ENCODE results near the gene PASK.

PASK gene

GRCh38 chr2:241083091-241083415 lies 66.2 kb downstream of the PASK start:
- Histone ChIP-seq H3K4me1 (ENCODE audit: insufficient read depth, low read length) (no peaks in the 10 kb centered on the region), H2AFZ (ENCODE audit: low read depth, low read length) (no peak overlapping the region), H3K9me3 (ENCODE audit: low read length) (peaks cover 14% of the 10 kb centered on the region), H3K27me3 (ENCODE audit: insufficient read depth, low read length) (no peaks in the 10 kb centered on the region), H3K4me3 (ENCODE audit: low read length) (no peak overlapping the region), H3K36me3 (ENCODE audit: insufficient read depth, low read length) (peaks cover 19% of the 10 kb centered on the region)

DNA sequence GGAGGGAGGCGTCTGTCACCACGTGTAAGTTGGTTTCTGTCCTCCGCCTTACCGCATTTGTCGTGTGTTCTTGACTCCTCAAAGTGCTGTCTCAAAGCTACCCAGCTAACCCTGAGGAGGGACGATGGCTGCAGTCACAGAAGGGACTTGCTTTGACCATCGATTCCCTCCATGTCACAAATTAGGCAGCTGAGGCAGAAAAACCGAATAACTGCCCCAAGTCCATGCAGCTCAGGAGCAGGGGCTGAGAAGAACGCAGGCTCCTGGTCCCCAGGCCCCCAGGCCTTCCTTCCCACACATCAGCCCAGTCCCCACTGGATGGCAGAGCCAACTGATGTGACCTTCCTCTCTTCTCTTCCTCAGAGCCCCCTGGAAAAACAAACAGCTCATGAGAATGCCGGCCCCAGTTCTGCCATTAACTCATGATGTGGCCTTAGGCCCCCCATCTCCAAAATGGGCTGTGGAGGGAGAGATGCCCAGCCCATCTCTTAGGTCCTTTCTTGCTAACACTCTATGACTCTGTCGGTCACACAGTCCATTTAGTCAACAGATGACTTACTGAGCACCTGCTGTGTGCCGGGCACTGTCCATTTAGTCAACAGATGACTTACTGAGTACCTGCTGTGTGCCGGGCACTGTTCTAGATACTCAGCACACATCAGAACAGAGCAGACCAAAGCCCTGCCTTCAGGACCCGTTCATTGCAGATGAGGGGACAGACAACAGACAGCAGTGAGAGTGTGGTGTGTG lies 66.8 kb downstream of the PASK start:
- H3K36me3 ChIP-seq (ENCODE audit: insufficient read depth, low read length), result peaks cover 14% of the 10 kb centered on the region
- no peak overlapping the region for H2AFZ ChIP-seq (ENCODE audit: low read depth, low read length)
- no peaks in the 10 kb centered on the region for H3K4me1 ChIP-seq (ENCODE audit: insufficient read depth, low read length)
- H3K9me3 ChIP-seq (ENCODE audit: low read length), result peaks cover 11% of the 10 kb centered on the region
- H3K4me3 ChIP-seq (ENCODE audit: low read length), result no peak overlapping the region
- H3K27me3 ChIP-seq (ENCODE audit: insufficient read depth, low read length), result no peaks in the 10 kb centered on the region

DNA sequence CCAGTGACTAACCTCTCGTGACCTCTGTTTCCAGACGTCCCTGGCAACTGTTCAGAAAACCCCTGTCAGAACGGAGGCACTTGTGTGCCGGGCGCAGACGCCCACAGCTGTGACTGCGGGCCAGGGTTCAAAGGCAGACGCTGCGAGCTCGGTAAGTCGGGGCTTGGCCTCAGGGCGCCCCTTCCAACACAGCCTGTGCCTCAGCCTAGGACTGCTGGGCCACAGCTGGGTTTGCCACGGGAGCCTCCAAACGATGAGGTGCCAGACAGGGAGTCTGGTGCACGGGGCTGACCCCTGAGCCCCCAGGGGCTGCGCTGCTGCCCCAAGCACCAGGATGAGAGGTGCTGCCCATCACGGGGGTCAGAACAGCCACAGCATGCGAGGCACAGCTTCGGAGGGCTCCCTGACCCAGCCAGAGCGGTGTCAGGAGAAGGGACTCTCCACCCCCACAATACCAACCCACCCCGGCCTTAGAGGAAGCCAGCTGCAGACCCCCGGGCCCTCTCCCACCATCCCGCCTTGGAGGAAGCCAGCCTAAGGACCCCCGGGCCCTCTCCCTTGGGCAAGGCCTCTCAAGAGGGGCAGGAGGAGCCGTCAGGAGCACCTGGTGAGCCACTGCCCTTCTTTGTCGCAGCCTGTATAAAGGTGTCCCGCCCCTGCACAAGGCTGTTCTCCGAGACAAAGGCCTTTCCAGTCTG lies 67.5 kb downstream of the PASK start:
- Histone ChIP-seq H3K27me3 (ENCODE audit: insufficient read depth, low read length) (no peaks in the 10 kb centered on the region), H3K36me3 (ENCODE audit: insufficient read depth, low read length) (peaks cover 7% of the 10 kb centered on the region), H2AFZ (ENCODE audit: low read depth, low read length) (no peak overlapping the region), H3K9me3 (ENCODE audit: low read length) (peaks cover 6% of the 10 kb centered on the region), H3K4me1 (ENCODE audit: insufficient read depth, low read length) (no peaks in the 10 kb centered on the region), H3K4me3 (ENCODE audit: low read length) (no peak overlapping the region)

DNA sequence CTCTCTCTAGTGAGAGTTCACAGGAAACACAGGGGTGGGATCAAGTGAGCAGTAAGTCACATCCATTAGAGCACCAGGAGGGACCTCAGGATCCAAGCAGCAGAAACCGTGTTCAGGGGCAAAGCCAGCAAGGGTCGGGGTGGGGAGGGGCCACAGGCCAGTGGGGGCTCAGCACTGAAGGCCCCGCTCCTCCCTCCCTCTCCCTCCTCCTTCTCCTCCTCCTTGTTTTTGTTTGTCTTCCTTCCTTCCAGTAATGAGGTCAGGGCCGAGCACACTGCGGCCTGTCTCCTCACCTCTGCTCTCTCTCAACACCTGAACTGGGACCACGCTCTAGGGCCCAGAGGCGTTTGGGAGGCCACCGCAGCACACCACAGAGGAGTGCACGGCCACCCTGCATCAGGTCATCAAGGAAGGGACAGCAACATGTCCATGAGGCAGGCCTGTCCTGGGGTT lies 68.1 kb downstream of the PASK start:
- H3K4me1 ChIP-seq (ENCODE audit: insufficient read depth, low read length), result no peaks in the 10 kb centered on the region
- H3K4me3 ChIP-seq (ENCODE audit: low read length), result no peak overlapping the region
- H3K9me3 ChIP-seq (ENCODE audit: low read length), result peaks cover 3% of the 10 kb centered on the region
- H3K36me3 ChIP-seq (ENCODE audit: insufficient read depth, low read length), result peaks cover under 1% of the 10 kb centered on the region
- H3K27me3 ChIP-seq (ENCODE audit: insufficient read depth, low read length), result no peaks in the 10 kb centered on the region
- no peak overlapping the region for H2AFZ ChIP-seq (ENCODE audit: low read depth, low read length)

DNA sequence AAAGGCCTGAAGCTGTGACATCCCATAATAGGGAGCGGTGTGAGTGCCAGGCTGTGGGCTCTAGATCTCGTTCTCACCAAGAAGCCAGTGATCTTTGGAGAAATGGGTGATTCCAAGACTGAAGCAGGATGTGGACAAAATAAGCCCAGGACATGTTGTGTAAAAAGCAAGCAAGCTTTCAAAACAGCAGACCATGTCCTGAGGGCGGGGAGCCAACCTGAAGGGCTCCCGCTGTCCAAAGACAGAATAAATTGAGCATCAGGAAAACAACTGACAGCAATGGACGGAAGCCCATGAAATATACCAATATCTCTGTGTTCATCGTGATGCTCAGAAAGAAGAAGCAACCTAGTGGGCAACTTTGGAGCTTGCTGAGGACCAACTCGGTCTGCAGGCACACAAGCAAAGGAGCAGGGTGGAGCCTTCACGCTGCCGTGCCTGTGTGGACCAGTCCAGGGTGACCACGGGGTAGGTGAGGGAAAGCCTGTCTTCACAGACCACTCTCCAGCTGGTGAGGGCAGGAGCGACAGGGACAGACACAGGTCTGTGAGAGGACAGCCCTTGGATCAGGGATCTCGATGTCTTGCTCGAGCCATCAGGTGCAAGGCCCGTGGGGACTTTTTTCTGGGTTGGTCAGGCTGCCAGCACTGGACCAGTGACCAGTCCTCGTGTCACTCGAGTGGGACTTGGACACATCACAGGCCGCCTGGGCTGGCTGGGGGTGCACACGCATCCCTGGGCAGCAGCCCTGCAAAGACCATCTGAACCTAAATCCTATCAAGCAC lies 68.7 kb downstream of the PASK start:
- H3K27me3 ChIP-seq (ENCODE audit: insufficient read depth, low read length), result no peaks in the 10 kb centered on the region
- no peak overlapping the region for H2AFZ ChIP-seq (ENCODE audit: low read depth, low read length)
- peaks cover 2% of the 10 kb centered on the region for H3K9me3 ChIP-seq (ENCODE audit: low read length)
- H3K4me1 ChIP-seq (ENCODE audit: insufficient read depth, low read length), result no peaks in the 10 kb centered on the region
- H3K4me3 ChIP-seq (ENCODE audit: low read length), result no peak overlapping the region
- no peaks in the 10 kb centered on the region for H3K36me3 ChIP-seq (ENCODE audit: insufficient read depth, low read length)

GRCh38 chr2:241074901-241075540 lies 74.3 kb downstream of the PASK start:
- Histone ChIP-seq H3K36me3 (ENCODE audit: insufficient read depth, low read length) (peaks cover 7% of the 10 kb centered on the region), H3K4me3 (ENCODE audit: low read length) (no peak overlapping the region), H2AFZ (ENCODE audit: low read depth, low read length) (no peak overlapping the region), H3K9me3 (ENCODE audit: low read length) (no peaks in the 10 kb centered on the region), H3K27me3 (ENCODE audit: insufficient read depth, low read length) (no peaks in the 10 kb centered on the region), H3K4me1 (ENCODE audit: insufficient read depth, low read length) (no peaks in the 10 kb centered on the region)

DNA sequence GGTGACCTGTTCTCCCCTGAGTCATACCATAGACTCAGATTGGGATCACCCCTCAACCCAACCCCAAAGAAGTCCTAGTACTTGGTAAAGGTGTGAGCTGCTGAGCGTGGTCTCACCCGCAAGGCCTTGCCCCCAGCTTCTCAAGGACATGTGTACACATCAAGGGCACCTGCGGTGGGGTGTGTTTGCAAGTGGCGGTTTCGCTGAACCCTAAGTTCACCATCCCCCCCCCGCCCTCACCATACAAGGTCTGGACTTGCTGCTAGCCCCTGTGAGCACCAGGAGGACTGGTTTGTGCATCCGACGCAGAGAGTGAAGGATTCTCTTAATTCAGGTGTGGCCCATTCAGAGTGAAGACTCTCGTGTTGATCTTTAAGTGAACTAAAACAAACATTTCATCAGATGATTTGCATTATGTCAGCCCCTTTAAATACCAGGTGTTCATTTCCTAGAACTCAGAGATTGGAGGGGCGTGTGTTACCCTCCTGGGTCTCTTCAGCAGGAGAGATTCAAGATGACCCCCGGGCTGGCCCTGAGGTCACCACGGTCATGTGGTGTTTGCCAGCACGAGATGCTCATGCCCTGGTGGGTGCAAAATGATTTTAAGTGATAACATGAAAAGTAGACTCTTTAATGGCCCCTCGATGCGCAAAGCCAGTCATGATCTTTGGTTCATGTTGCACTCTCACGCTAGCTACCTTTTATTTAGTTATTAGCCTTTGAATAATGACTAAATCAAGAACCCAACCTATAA lies 75.0 kb downstream of the PASK start:
- Histone ChIP-seq H3K4me3 (ENCODE audit: low read length) (no peak overlapping the region), H3K9me3 (ENCODE audit: low read length) (no peaks in the 10 kb centered on the region), H3K36me3 (ENCODE audit: insufficient read depth, low read length) (peaks cover 7% of the 10 kb centered on the region), H3K27me3 (ENCODE audit: insufficient read depth, low read length) (peaks cover 3% of the 10 kb centered on the region), H2AFZ (ENCODE audit: low read depth, low read length) (no peak overlapping the region), H3K4me1 (ENCODE audit: insufficient read depth, low read length) (no peaks in the 10 kb centered on the region)

GRCh38 chr2:241073166-241074064 lies 75.9 kb downstream of the PASK start:
- H3K4me1 ChIP-seq (ENCODE audit: insufficient read depth, low read length), result no peaks in the 10 kb centered on the region
- H3K36me3 ChIP-seq (ENCODE audit: insufficient read depth, low read length), result peaks cover 7% of the 10 kb centered on the region
- no peak overlapping the region for H2AFZ ChIP-seq (ENCODE audit: low read depth, low read length)
- peaks cover 8% of the 10 kb centered on the region for H3K27me3 ChIP-seq (ENCODE audit: insufficient read depth, low read length)
- H3K4me3 ChIP-seq (ENCODE audit: low read length), result no peak overlapping the region
- H3K9me3 ChIP-seq (ENCODE audit: low read length), result no peaks in the 10 kb centered on the region

GRCh38 chr2:241072553-241073165 lies 76.6 kb downstream of the PASK start:
- no peaks in the 10 kb centered on the region for H3K4me1 ChIP-seq (ENCODE audit: insufficient read depth, low read length)
- no peak overlapping the region for H3K4me3 ChIP-seq (ENCODE audit: low read length)
- H3K36me3 ChIP-seq (ENCODE audit: insufficient read depth, low read length), result peaks cover 7% of the 10 kb centered on the region
- no peak overlapping the region for H2AFZ ChIP-seq (ENCODE audit: low read depth, low read length)
- H3K9me3 ChIP-seq (ENCODE audit: low read length), result no peaks in the 10 kb centered on the region
- H3K27me3 ChIP-seq (ENCODE audit: insufficient read depth, low read length), result peaks cover 11% of the 10 kb centered on the region

DNA sequence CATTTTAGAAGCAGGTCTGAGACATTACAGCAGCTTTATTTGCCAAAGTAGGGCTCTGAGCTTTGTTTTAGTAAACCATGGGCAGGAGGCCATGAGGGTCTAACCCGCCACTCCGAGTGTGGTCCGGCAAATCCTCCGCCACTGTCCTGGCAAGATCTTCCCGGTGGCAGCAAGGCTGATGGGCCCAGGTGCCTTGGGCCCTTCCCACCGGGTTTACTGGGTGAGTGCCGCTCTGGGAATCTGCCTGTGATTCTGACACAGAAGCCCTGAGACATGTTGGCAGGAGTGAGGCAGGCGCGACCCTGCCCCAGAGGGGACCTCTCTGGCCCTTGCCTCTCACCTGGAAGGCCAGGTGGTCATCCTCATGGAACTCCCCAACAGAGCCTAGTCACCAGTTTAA lies 77.1 kb downstream of the PASK start:
- no peaks in the 10 kb centered on the region for H3K9me3 ChIP-seq (ENCODE audit: low read length)
- peaks cover 15% of the 10 kb centered on the region for H3K27me3 ChIP-seq (ENCODE audit: insufficient read depth, low read length)
- peaks cover 7% of the 10 kb centered on the region for H3K36me3 ChIP-seq (ENCODE audit: insufficient read depth, low read length)
- no peak overlapping the region for H3K4me3 ChIP-seq (ENCODE audit: low read length)
- H2AFZ ChIP-seq (ENCODE audit: low read depth, low read length), result no peak overlapping the region
- no peaks in the 10 kb centered on the region for H3K4me1 ChIP-seq (ENCODE audit: insufficient read depth, low read length)

GRCh38 chr2:241071677-241072111 lies 77.6 kb downstream of the PASK start:
- H3K27me3 ChIP-seq (ENCODE audit: insufficient read depth, low read length), result peaks cover 19% of the 10 kb centered on the region

More at GRCh38 chr2:241071677-241072111, 77.6 kb downstream of the PASK start:
- H3K4me1 ChIP-seq (ENCODE audit: insufficient read depth, low read length), result no peaks in the 10 kb centered on the region
- no peak overlapping the region for H3K4me3 ChIP-seq (ENCODE audit: low read length)
- H3K9me3 ChIP-seq (ENCODE audit: low read length), result no peaks in the 10 kb centered on the region
- H3K36me3 ChIP-seq (ENCODE audit: insufficient read depth, low read length), result peaks cover 7% of the 10 kb centered on the region
- no peak overlapping the region for H2AFZ ChIP-seq (ENCODE audit: low read depth, low read length)
